H1 (cell line): ENCODE data around the gene ICAM3. TPM values are rescaled to one million over a fixed set of nuclear protein-coding genes. Genes with fewer than 3 reads are reported as not detected.

Experiments
- CTCF ChIA-PET: fragments of 300-600 bp; sonication (Branson Sonifier 250); formaldehyde crosslinking; loops from one replicate; lab custom pipeline; 2021; ENCODE audit not compliant: partially characterized antibody; lab: Charles Lee
- POLR2A ChIA-PET: fragments of 300-600 bp; sonication (Branson Sonifier 250); formaldehyde crosslinking; loops from one replicate; lab custom pipeline; 2021; ENCODE audit warnings: inconsistent platforms; ENCODE audit not compliant: partially characterized antibody; lab: Charles Lee
- DNase-seq, 2 experiments: peaks; one replicate each; pipeline versions ENCODE4 v3.0.0 to v3.0.0-alpha.2; 2010 to 2022; ENCODE audit warnings: low spot score in 2 of 2, low read depth in 1 of 2, mixed read lengths in 1 of 2
- FAIRE-seq: peaks from 2 replicates; lab custom pipeline; 2011; peaks lifted over from hg19 to GRCh38; lab: Jason Lieb, UNC
- H2AFZ ChIP-seq: 2 replicates; pipeline ENCODE4 v1.8.1; 2012; ENCODE audit warnings: low read length, inconsistent platforms
- H2AK5ac ChIP-seq: 2 replicates; pipeline ENCODE4 v1.6.1; 2013; ENCODE audit warnings: low read depth, low read length
- H2BK120ac ChIP-seq: replicated peaks from 2 replicates; pipeline ENCODE3; 2013; ENCODE audit warnings: low read depth, low read length, inconsistent platforms
- H2BK12ac ChIP-seq: 2 replicates; pipeline ENCODE4 v1.6.1; 2013; ENCODE audit warnings: low read depth, low read length
- H2BK15ac ChIP-seq: 2 replicates; pipeline ENCODE4 v1.6.1; 2013; ENCODE audit warnings: low read length
- H2BK20ac ChIP-seq: 2 replicates; pipeline ENCODE4 v1.6.1; 2013; ENCODE audit warnings: low read length
- H2BK5ac ChIP-seq: 2 replicates; pipeline ENCODE4 v1.6.1; 2013; ENCODE audit warnings: low read depth, low read length
- H3K14ac ChIP-seq: 2 replicates; pipeline ENCODE4 v1.6.1; 2013; ENCODE audit warnings: inconsistent platforms; ENCODE audit not compliant: insufficient read length
- H3K18ac ChIP-seq: 2 replicates; pipeline ENCODE4 v1.6.1; 2013; ENCODE audit warnings: low read length; ENCODE audit errors: extremely low read depth
- H3K23ac ChIP-seq: 2 replicates; pipeline ENCODE4 v1.6.1; 2013; ENCODE audit warnings: inconsistent platforms; ENCODE audit not compliant: insufficient read length
- H3K23me2 ChIP-seq: 2 replicates; pipeline ENCODE4 v1.6.1; 2013; ENCODE audit warnings: low read depth, low read length
- H3K27ac ChIP-seq: 2 replicates; pipeline ENCODE4 v1.6.1; 2011; ENCODE audit warnings: low read depth, low read length, inconsistent platforms
- H3K27me3 ChIP-seq, 4 experiments: replicated peaks in 1 of 4; 1 replicate in 1 of 4; 2 replicates in 3 of 4; pipeline versions ENCODE4 v1.6.1 to v1.8.1; 2011 to 2013; ENCODE audit warnings: low read length in 3 of 4, mild to moderate bottlenecking in 3 of 4, inconsistent platforms in 2 of 4, mixed read lengths in 2 of 4, moderate library complexity in 1 of 4; ENCODE audit not compliant: control insufficient read depth in 3 of 4, insufficient read depth in 3 of 4; ENCODE audit errors: extremely low read depth in 1 of 4
- H3K36me3 ChIP-seq, 4 experiments: 2 replicates each; pipeline versions ENCODE4 v1.6.1 to v1.8.1; 2011 to 2013; ENCODE audit warnings: mild to moderate bottlenecking in 4 of 4, low read length in 3 of 4, moderate library complexity in 2 of 4, control low read depth in 1 of 4, inconsistent platforms in 1 of 4; ENCODE audit not compliant: insufficient read depth in 4 of 4, control insufficient read depth in 2 of 4
- H3K4ac ChIP-seq: replicated peaks from 2 replicates; pipeline ENCODE3; 2013; ENCODE audit warnings: low read length, low read depth, mixed read lengths, inconsistent platforms; ENCODE audit not compliant: insufficient read length
- H3K4me1 ChIP-seq, 4 experiments: replicated peaks in 1 of 4; 1 replicate in 1 of 4; 2 replicates in 3 of 4; pipeline versions ENCODE4 v1.6.1 to v1.8.1; 2011 to 2013; ENCODE audit warnings: low read length in 3 of 4, inconsistent platforms in 2 of 4, mixed read lengths in 1 of 4; ENCODE audit not compliant: insufficient read depth in 4 of 4, control insufficient read depth in 3 of 4
- H3K4me2 ChIP-seq, 2 experiments: 2 replicates each; pipeline versions ENCODE4 v1.6.1 to v1.8.1; 2011 to 2013; ENCODE audit warnings: low read depth in 2 of 2, low read length in 2 of 2, control low read depth in 1 of 2, inconsistent platforms in 1 of 2, mild to moderate bottlenecking in 1 of 2; ENCODE audit not compliant: insufficient read depth in 1 of 2
- H3K4me3 ChIP-seq, 4 experiments: fragments of 200-600, 300-600 bp in 1 of 4; sonication (generic), shearing (Covaris generic), sonication (Bioruptor Twin) in 1 of 4; 2 replicates each; pipeline versions ENCODE4 v1.5.1 to v1.8.1; 2011 to 2016; ENCODE audit warnings: low read length in 4 of 4, low read depth in 3 of 4, control low read depth in 2 of 4, inconsistent platforms in 2 of 4, mild to moderate bottlenecking in 2 of 4, mixed read lengths in 1 of 4, moderate library complexity in 1 of 4; ENCODE audit not compliant: insufficient read depth in 2 of 4; ENCODE audit errors: extremely low read depth in 1 of 4
- H3K56ac ChIP-seq: replicated peaks from 2 replicates; pipeline ENCODE3; 2013; ENCODE audit warnings: low read depth, mild to moderate bottlenecking, mixed read lengths, low read length, inconsistent platforms; ENCODE audit not compliant: insufficient read length
- H3K79me1 ChIP-seq: 2 replicates; pipeline ENCODE4 v1.6.1; 2013; ENCODE audit warnings: low read depth, low read length, control low read depth
- H3K79me2 ChIP-seq, 2 experiments: 2 replicates each; pipeline versions ENCODE4 v1.6.1 to v1.8.1; 2012 to 2013; ENCODE audit warnings: low read length in 2 of 2, mild to moderate bottlenecking in 2 of 2, inconsistent platforms in 1 of 2; ENCODE audit not compliant: insufficient read depth in 2 of 2, control insufficient read depth in 1 of 2
- H3K9ac ChIP-seq, 4 experiments: replicated peaks in 1 of 4; 1 replicate in 1 of 4; 2 replicates in 3 of 4; pipeline versions ENCODE4 v1.6.1 to v1.8.1; 2011 to 2013; ENCODE audit warnings: low read depth in 3 of 4, low read length in 3 of 4, control low read depth in 2 of 4, mild to moderate bottlenecking in 2 of 4, moderate library complexity in 2 of 4, inconsistent platforms in 1 of 4; ENCODE audit errors: extremely low read depth in 1 of 4
- H3K9me3 ChIP-seq, 2 experiments: 2 replicates each; pipeline versions ENCODE4 v1.6.1 to v1.8.1; 2012 to 2013; ENCODE audit warnings: mild to moderate bottlenecking in 2 of 2, moderate library complexity in 2 of 2, control low read depth in 1 of 2, inconsistent platforms in 1 of 2, low read depth in 1 of 2, low read length in 1 of 2, mixed read lengths in 1 of 2; ENCODE audit not compliant: insufficient read depth in 2 of 2
- H4K20me1 ChIP-seq, 2 experiments: replicated peaks in 1 of 2; 2 replicates each; pipeline versions ENCODE3 to v1.8.1; 2011 to 2013; ENCODE audit warnings: inconsistent platforms in 2 of 2, low read length in 2 of 2, mild to moderate bottlenecking in 1 of 2; ENCODE audit not compliant: insufficient read depth in 2 of 2, control insufficient read depth in 1 of 2
- H4K5ac ChIP-seq: 2 replicates; pipeline ENCODE4 v1.6.1; 2013; ENCODE audit warnings: low read length, low read depth, mixed read lengths, inconsistent platforms; ENCODE audit not compliant: insufficient read length
- H4K8ac ChIP-seq: 2 replicates; pipeline ENCODE4 v1.8.0; 2013; ENCODE audit warnings: mild to moderate bottlenecking, moderate library complexity, low read length, inconsistent platforms; ENCODE audit not compliant: insufficient read depth; ENCODE audit errors: extremely low read depth
- H4K91ac ChIP-seq: replicated peaks from 2 replicates; pipeline ENCODE3; 2013; ENCODE audit warnings: low read length, mixed read lengths, inconsistent platforms; ENCODE audit not compliant: insufficient read length
- BRCA1 ChIP-seq: IDR thresholded peaks from 2 replicates; pipeline ENCODE4 v1.6.1; 2012; ENCODE audit warnings: low read depth, low read length, improper control_type of control experiment
- CTBP2 ChIP-seq: IDR thresholded peaks from 2 replicates; pipeline ENCODE4 v1.7.0; 2011; ENCODE audit warnings: borderline replicate concordance, mild to moderate bottlenecking, moderate library complexity, mixed read lengths, low read length; ENCODE audit not compliant: insufficient read depth, insufficient read length
- CTCF ChIP-seq, 3 experiments: IDR thresholded peaks; 1 replicate in 2 of 3; 2 replicates in 1 of 3; pipeline versions ENCODE4 v1.5.1 to v1.6.1; 2011; ENCODE audit warnings: low read length in 3 of 3, mild to moderate bottlenecking in 3 of 3, inconsistent platforms in 2 of 3, low read depth in 1 of 3, moderate library complexity in 1 of 3; ENCODE audit not compliant: insufficient read depth in 1 of 3; ENCODE audit errors: control extremely low read depth in 1 of 3
- EP300 ChIP-seq, 2 experiments: IDR thresholded peaks; 1 replicate in 1 of 2; 2 replicates in 1 of 2; pipeline ENCODE4 v1.6.1; 2011 to 2012; ENCODE audit warnings: low read depth in 2 of 2, low read length in 2 of 2, mild to moderate bottlenecking in 2 of 2, borderline replicate concordance in 1 of 2, inconsistent platforms in 1 of 2, moderate library complexity in 1 of 2
- JUND ChIP-seq: IDR thresholded peaks from 2 replicates; pipeline ENCODE4 v1.6.1; 2011; ENCODE audit warnings: mild to moderate bottlenecking, improper control_type of control experiment, low read length
- MAX ChIP-seq: IDR thresholded peaks from 2 replicates; pipeline ENCODE4 v1.6.1; 2012; ENCODE audit warnings: inconsistent platforms
- RFX5 ChIP-seq: IDR thresholded peaks from 2 replicates; pipeline ENCODE4 v1.6.1; 2011; ENCODE audit warnings: low read depth, low read length, improper control_type of control experiment, borderline replicate concordance
- TEAD4 ChIP-seq: IDR thresholded peaks from 2 replicates; pipeline ENCODE4 v1.6.1; 2012; ENCODE audit warnings: low read depth, low read length, inconsistent platforms, mixed read lengths
- WGBS, 2 experiments: shearing (Covaris generic) in 1 of 2; methylation state at CpG; one replicate each; pipeline versions ENCODE4 v1.1.6 to v1.1.7; 2013 to 2015; ENCODE audit warnings: low lambda C conversion rate in 2 of 2, mixed read lengths in 2 of 2, inconsistent platforms in 1 of 2, low coverage in 1 of 2, missing lambda C conversion rate in 1 of 2; ENCODE audit not compliant: insufficient replicate concordance in 2 of 2, insufficient coverage in 1 of 2, insufficient read length in 1 of 2; ENCODE audit errors: extremely low coverage in 1 of 2, missing lambda C conversion rate in 1 of 2; 5-methylcytosine and 5-hydroxymethylcytosine counted together
- polyA plus RNA-seq, 7 experiments: library from polyadenylated mRNA; depleted of rRNA in 3 of 7; stranded (reverse) in 5 of 7; unstranded in 2 of 7; fragments of >200 nt in 5 of 7; fragments of 200-250 nt in 2 of 7; gene quantifications; 1 replicate in 5 of 7; 2 replicates in 1 of 7; 4 replicates in 1 of 7; pipeline versions ENCODE4 v1.2.1 to v1.2.3, GENCODE V29; 2011 to 2013; ENCODE audit warnings: missing spikeins in 2 of 7, mixed read lengths in 2 of 7
- total RNA-seq: library from RNA; stranded (reverse); fragmentation: NEBNext Ultra II Directional; extraction: Animal tissue kit (Norgen Biotek cat#: 25700); gene quantifications from 2 replicates; pipeline ENCODE4 v1.2.1, GENCODE V29; 2021

Gene ICAM3
- total and polyA plus RNA-seq, 2 of the 8 experiments (the other 6 are each of a cell fraction or from before 2014, with no cell fraction given), result 15.4 to 16.5 TPM

GRCh38 chr19:10295847-10296591 lies 43.4 kb downstream of the ICAM3 start:
- 0 out of 2 replicates have a peak overlapping the region, but pooled peaks have one; percentile 30 for H2AFZ ChIP-seq
- TF ChIP-seq TEAD4, result no peak
- TF ChIP-seq CTCF (IDR thresholded peaks at IDR 0.05; ENCODE audit: control extremely low read depth in 1 of 3, insufficient read depth in 1 of 3, low read depth in 1 of 3, low read length in 3 of 3), result no peak
- TF ChIP-seq JUND, result no peak
- TF ChIP-seq BRCA1, result no peak
- no peak for TF ChIP-seq CTBP2
- no peak for TF ChIP-seq RFX5
- no peak for TF ChIP-seq EP300 (IDR thresholded peaks at IDR 0.05; ENCODE audit: borderline replicate concordance in 1 of 2, low read depth in 2 of 2, low read length in 2 of 2)
- TF ChIP-seq MAX, result peak; percentile 89

More at GRCh38 chr19:10295847-10296591, 43.4 kb downstream of the ICAM3 start:
- H3K36me3 ChIP-seq, result no peaks in the 10 kb centered on the region
- no peaks in the 10 kb centered on the region for H3K79me2 ChIP-seq
- no peak for FAIRE-seq
- H2BK12ac ChIP-seq, result no peak overlapping the region
- H3K18ac ChIP-seq, result no peak overlapping the region; the same call in 1 of the 2 replicates
- H4K91ac ChIP-seq, result no peak overlapping the region
- H2BK15ac ChIP-seq, result no peak overlapping the region
- peak in 1 of 2 experiments; percentile 75 for DNase-seq
- H3K14ac ChIP-seq, result no peak overlapping the region
- peak overlapping the region; percentile 29; the same call in 1 of the 2 replicates for H4K8ac ChIP-seq
- H2BK20ac ChIP-seq, result no peak overlapping the region
- H3K79me1 ChIP-seq, result no peaks in the 10 kb centered on the region
- H3K9ac ChIP-seq, result no peak overlapping the region
- no peak overlapping the region for H2BK120ac ChIP-seq
- H2BK5ac ChIP-seq, result no peak overlapping the region
- H4K5ac ChIP-seq, result no peak overlapping the region
- WGBS, 2 experiments, result 3% methylated on average over 34 of the region's 58 CpGs; no CpG with 5 or more reads in 1 of the 2 experiments
- no peak overlapping the region for H2AK5ac ChIP-seq
- peaks cover 35 to 62% (median 57%) of the 10 kb centered on the region in 4 experiments for H3K27me3 ChIP-seq
- CTCF ChIA-PET, result interaction anchor here (0.7 to 2.2 kb wide), 12 partner anchors 11 to 125 kb away, joined by 3 to 15 read pairs (median 4); partner anchors contain the start of gene ICAM1
- peaks cover 18% of the 10 kb centered on the region; the same call in 1 of the 2 replicates for H3K23me2 ChIP-seq
- peaks cover 0 to 28% (median 13%) of the 10 kb centered on the region in 4 experiments; a peak in 6 of 7 replicates for H3K4me1 ChIP-seq
- no peak overlapping the region for H3K27ac ChIP-seq
- H3K56ac ChIP-seq, result no peak overlapping the region
- peak overlapping the region; percentile 84 to 88 for H3K4me2 ChIP-seq
- no peak overlapping the region for H3K4ac ChIP-seq
- POLR2A ChIA-PET, result interaction anchor here (1.0 to 1.9 kb wide), 7 partner anchors 9 to 35 kb away, joined by 3 to 8 read pairs (median 5); partner anchors contain the start of genes FDX2, ICAM1 and ICAM4
- H3K4me3 ChIP-seq, result peak overlapping the region; percentile 19 to 59 (median 40)
- H3K23ac ChIP-seq, result no peak overlapping the region
- peaks cover 0 to 20% of the 10 kb centered on the region in 2 experiments for H4K20me1 ChIP-seq
- no peaks in the 10 kb centered on the region for H3K9me3 ChIP-seq
